RWPE2 (cell line): ENCODE measurements around the gene GNG4.

Experiments
- ATAC-seq: fragments of 200-7000 bp; cut with Tn5 transposase; 3 replicates; pipeline ENCODE4 v1.9.1; 2021; ENCODE audit warnings: low read depth
- DNase-seq: peaks from one replicate; pipeline ENCODE4 v3.0.0-alpha.2; 2020; ENCODE audit warnings: low spot score
- H3K27ac ChIP-seq: fragments of 450-650 bp; 2 replicates; pipeline ENCODE4 v1.5.1; 2017; ENCODE audit warnings: mild to moderate bottlenecking; ENCODE audit not compliant: poor library complexity, severe bottlenecking
- H3K27me3 ChIP-seq: fragments of 250-450 bp; sonication (Bioruptor Pico); 2 replicates; pipeline ENCODE4 v1.5.1; 2021; ENCODE audit warnings: mild to moderate bottlenecking, moderate library complexity; ENCODE audit not compliant: insufficient read depth, poor library complexity, severe bottlenecking
- H3K36me3 ChIP-seq: fragments of 250-450 bp; sonication (Bioruptor Pico); 2 replicates; pipeline ENCODE4 v1.5.1; 2020; ENCODE audit warnings: low read depth, mild to moderate bottlenecking, moderate library complexity
- H3K4me1 ChIP-seq: fragments of 250-450 bp; sonication (Bioruptor Pico); 2 replicates; pipeline ENCODE4 v1.5.1; 2021; ENCODE audit warnings: mild to moderate bottlenecking, moderate library complexity; ENCODE audit not compliant: insufficient read depth, poor library complexity, severe bottlenecking
- H3K4me3 ChIP-seq: fragments of 250-450 bp; sonication (Bioruptor Pico); 2 replicates; pipeline ENCODE4 v1.5.1; 2021; ENCODE audit warnings: mild to moderate bottlenecking, moderate library complexity; ENCODE audit not compliant: severe bottlenecking
- H3K9me3 ChIP-seq: fragments of 250-450 bp; sonication (Bioruptor Pico); 2 replicates; pipeline ENCODE4 v1.5.1; 2021; ENCODE audit warnings: mild to moderate bottlenecking, moderate library complexity; ENCODE audit not compliant: severe bottlenecking
- CTCF ChIP-seq: fragments of 450-650 bp; IDR thresholded peaks from one replicate; pipeline ENCODE4 v1.5.1; 2017; ENCODE audit warnings: mild to moderate bottlenecking, moderate library complexity; ENCODE audit not compliant: poor library complexity, severe bottlenecking

Gene GNG4

GRCh38 chr1:235682216-235682615 is 32.6 kb upstream of the GNG4 start:
- no peak for TF ChIP-seq CTCF
- DNase-seq = no peak
- Histone ChIP-seq H3K4me1 (no peaks in the 10 kb centered on the region), H3K27ac (no peak overlapping the region), H3K36me3 (no peaks in the 10 kb centered on the region), H3K27me3 (no peaks in the 10 kb centered on the region), H3K9me3 (no peaks in the 10 kb centered on the region), H3K4me3 (no peak overlapping the region)
- no peak for ATAC-seq

- Histone ChIP-seq H3K36me3 (peaks cover 5% of the 10 kb centered on the region; the same call in 1 of the 2 replicates), H3K4me1 (no peaks in the 10 kb centered on the region), H3K9me3 (no peaks in the 10 kb centered on the region), H3K27ac (no peak overlapping the region), H3K27me3 (no peaks in the 10 kb centered on the region), H3K4me3 (no peak overlapping the region)
- ATAC-seq (no peak), DNase-seq (no peak)
- no peak for TF ChIP-seq CTCF
Measured at GRCh38 chr1:235679644-235680043, 30.1 kb upstream of the GNG4 start.

GRCh38 chr1:235679005-235679404 is 29.4 kb upstream of the GNG4 start:
- ATAC-seq (no peak), DNase-seq (no peak)
- H3K36me3 ChIP-seq = peaks cover 5% of the 10 kb centered on the region; the same call in 1 of the 2 replicates
- no peaks in the 10 kb centered on the region for H3K9me3 ChIP-seq
- no peak overlapping the region for H3K27ac ChIP-seq
- no peaks in the 10 kb centered on the region for H3K4me1 ChIP-seq
- H3K27me3 ChIP-seq = no peaks in the 10 kb centered on the region
- no peak for TF ChIP-seq CTCF
- no peak overlapping the region for H3K4me3 ChIP-seq

GRCh38 chr1:235675152-235675890 is 25.7 kb upstream of the GNG4 start:
- no peak for DNase-seq
- H3K27me3 ChIP-seq = no peaks in the 10 kb centered on the region
- H3K4me3 ChIP-seq = no peak overlapping the region
- peaks cover 5% of the 10 kb centered on the region; the same call in 1 of the 2 replicates for H3K36me3 ChIP-seq
- TF ChIP-seq CTCF = no peak
- H3K27ac ChIP-seq = no peak overlapping the region
- no peak for ATAC-seq
- no peaks in the 10 kb centered on the region for H3K4me1 ChIP-seq
- H3K9me3 ChIP-seq = no peaks in the 10 kb centered on the region

GRCh38 chr1:235673981-235674380 is 24.4 kb upstream of the GNG4 start:
- no peaks in the 10 kb centered on the region for H3K4me1 ChIP-seq
- no peak for TF ChIP-seq CTCF
- no peaks in the 10 kb centered on the region for H3K27me3 ChIP-seq
- DNase-seq (no peak), ATAC-seq (no peak)
- no peak overlapping the region for H3K4me3 ChIP-seq
- H3K36me3 ChIP-seq = peaks cover 5% of the 10 kb centered on the region
- peaks cover 3% of the 10 kb centered on the region for H3K9me3 ChIP-seq
- no peak overlapping the region for H3K27ac ChIP-seq
